Osteocyte (in vitro differentiated cells): ENCODE data around the gene ARHGAP42. TPM values are rescaled to one million over a fixed set of nuclear protein-coding genes. Genes with fewer than 3 reads are reported as not detected.
A peak's percentile ranks its signal among the peaks of the same experiment; 100 is the strongest.

Experiments used
- DNase-seq: peaks from one replicate; pipeline ENCODE4 v3.0.0; 2021; ENCODE audit warnings: mixed read lengths; ENCODE audit not compliant: unreplicated experiment; ENCODE audit errors: extremely low spot score
- H3K27ac Mint-ChIP-seq: one replicate; pipeline ENCODE4 v1.8.0; 2021; ENCODE audit warnings: mild to moderate bottlenecking, mixed read lengths; ENCODE audit not compliant: unreplicated experiment
- H3K27me3 Mint-ChIP-seq: one replicate; pipeline ENCODE4 v1.8.0; 2021; ENCODE audit warnings: mixed read lengths; ENCODE audit not compliant: unreplicated experiment
- H3K36me3 Mint-ChIP-seq: one replicate; pipeline ENCODE4 v1.8.0; 2021; ENCODE audit warnings: mixed read lengths; ENCODE audit not compliant: unreplicated experiment
- H3K4me1 Mint-ChIP-seq: one replicate; pipeline ENCODE4 v1.8.0; 2021; ENCODE audit warnings: mixed read lengths; ENCODE audit not compliant: unreplicated experiment
- H3K4me3 Mint-ChIP-seq: one replicate; pipeline ENCODE4 v1.8.0; 2021; ENCODE audit warnings: mild to moderate bottlenecking, moderate library complexity, mixed read lengths; ENCODE audit not compliant: unreplicated experiment
- H3K9me3 Mint-ChIP-seq: one replicate; pipeline ENCODE4 v1.8.0; 2021; ENCODE audit warnings: mixed read lengths; ENCODE audit not compliant: unreplicated experiment
- CTCF ChIP-seq: fragments of 200-600 bp; sonication (generic); IDR thresholded peaks from 2 replicates; pipeline ENCODE4 v1.5.0; 2021; ENCODE audit warnings: antibody characterized with exemption, mild to moderate bottlenecking, moderate library complexity
- total RNA-seq: library from RNA; stranded (reverse); gene quantifications from 2 replicates; pipeline ENCODE4 v1.2.1, GENCODE V29; 2021

The ARHGAP42 gene
- total RNA-seq, 1 donor from 2014 or later = 12.7 TPM

- no peak for DNase-seq
- TF ChIP-seq CTCF = no peak
- no peaks in the 10 kb centered on the region for H3K9me3 Mint-ChIP-seq
Measured at GRCh38 chr11:100788561-100789295, 101.6 kb downstream of the ARHGAP42 start.

GRCh38 chr11:100789500-100789899 is 102.4 kb downstream of the ARHGAP42 start:
- no peak overlapping the region for H3K27ac Mint-ChIP-seq
- no peaks in the 10 kb centered on the region for H3K27me3 Mint-ChIP-seq
- H3K4me1 Mint-ChIP-seq = peaks cover 37% of the 10 kb centered on the region
- no peak for DNase-seq
- H3K4me3 Mint-ChIP-seq = no peak overlapping the region
- H3K36me3 Mint-ChIP-seq = no peaks in the 10 kb centered on the region
- no peaks in the 10 kb centered on the region for H3K9me3 Mint-ChIP-seq
- no peak for TF ChIP-seq CTCF

More at GRCh38 chr11:100788561-100789295, 101.6 kb downstream of the ARHGAP42 start:
- Mint-ChIP-seq H3K4me3 (no peak overlapping the region), H3K27ac (peak overlapping the region; percentile 37), H3K4me1 (peaks cover 33% of the 10 kb centered on the region), H3K27me3 (no peaks in the 10 kb centered on the region), H3K36me3 (no peaks in the 10 kb centered on the region)

GRCh38 chr11:100790073-100790472 is 103.0 kb downstream of the ARHGAP42 start:
- Mint-ChIP-seq H3K4me3 (no peak overlapping the region), H3K4me1 (peaks cover 39% of the 10 kb centered on the region), H3K27me3 (no peaks in the 10 kb centered on the region), H3K9me3 (no peaks in the 10 kb centered on the region), H3K27ac (no peak overlapping the region), H3K36me3 (no peaks in the 10 kb centered on the region)
- TF ChIP-seq CTCF = no peak
- no peak for DNase-seq

GRCh38 chr11:100791103-100791502 is 104.0 kb downstream of the ARHGAP42 start:
- peaks cover 43% of the 10 kb centered on the region for H3K4me1 Mint-ChIP-seq
- no peak overlapping the region for H3K4me3 Mint-ChIP-seq

More at GRCh38 chr11:100791103-100791502, 104.0 kb downstream of the ARHGAP42 start:
- no peak for TF ChIP-seq CTCF
- Mint-ChIP-seq H3K36me3 (peaks cover 2% of the 10 kb centered on the region), H3K9me3 (no peaks in the 10 kb centered on the region), H3K27ac (peak overlapping the region; percentile 45), H3K27me3 (no peaks in the 10 kb centered on the region)
- DNase-seq = no peak
